SK-N-SH treated with all-trans-retinoic acid at 6 μM for 48 hours (cell line): Measurements from ENCODE around the gene TBCCD1.

Source experiments
- ATAC-seq: fragments of 200-7000 bp; cut with Tn5 transposase; 3 replicates; pipeline ENCODE4 v1.9.1; 2020; ENCODE audit warnings: mild to moderate bottlenecking, moderate library complexity
- ARNTL ChIP-seq: fragments of 450-650 bp; formaldehyde crosslinking; IDR thresholded peaks from 2 replicates; pipeline ENCODE4 v1.5.0; 2020; ENCODE audit warnings: low read depth, mild to moderate bottlenecking, moderate library complexity, borderline replicate concordance
- BACH2 ChIP-seq: fragments of 250-450 bp; sonication (Bioruptor Pico); IDR thresholded peaks from 2 replicates; pipeline ENCODE4 v1.9.0; 2021; ENCODE audit warnings: mild to moderate bottlenecking, borderline replicate concordance
- CREB5 ChIP-seq: fragments of 250-450 bp; sonication (Bioruptor Pico); IDR thresholded peaks from 2 replicates; pipeline ENCODE4 v1.5.1; 2020; ENCODE audit warnings: low read depth, mild to moderate bottlenecking, moderate library complexity
- CSDC2 ChIP-seq: fragments of 250-450 bp; sonication (Bioruptor Pico); IDR thresholded peaks from 2 replicates; pipeline ENCODE4 v1.5.0; 2020; ENCODE audit warnings: mild to moderate bottlenecking, moderate library complexity
- CSRNP3 ChIP-seq: fragments of 250-450 bp; sonication (Bioruptor Pico); IDR thresholded peaks from 2 replicates; pipeline ENCODE4 v1.5.1; 2021; ENCODE audit warnings: mild to moderate bottlenecking, moderate library complexity
- ESRRG ChIP-seq: fragments of 250-450 bp; sonication (Bioruptor Pico); IDR thresholded peaks from 2 replicates; pipeline ENCODE4 v1.6.1; 2021; ENCODE audit warnings: mild to moderate bottlenecking
- GLIS3 ChIP-seq: fragments of 250-450 bp; sonication (Bioruptor Pico); IDR thresholded peaks from 2 replicates; pipeline ENCODE4 v1.5.0; 2020; ENCODE audit warnings: mild to moderate bottlenecking, moderate library complexity
- ISL1 ChIP-seq: fragments of 250-450 bp; sonication (Bioruptor Pico); IDR thresholded peaks from 2 replicates; pipeline ENCODE4 v2.1.2; 2022; ENCODE audit warnings: mild to moderate bottlenecking, moderate library complexity
- OSR1 ChIP-seq: fragments of 250-450 bp; sonication (Bioruptor Pico); IDR thresholded peaks from 2 replicates; pipeline ENCODE4 v1.8.0; 2022; ENCODE audit warnings: moderate library complexity, mild to moderate bottlenecking, inconsistent platforms
- PPARA ChIP-seq: fragments of 250-450 bp; sonication (Bioruptor Pico); IDR thresholded peaks from 2 replicates; pipeline ENCODE4 v1.5.0; 2020; ENCODE audit warnings: mild to moderate bottlenecking, borderline replicate concordance
- RARB ChIP-seq: fragments of 250-450 bp; sonication (Bioruptor Pico); IDR thresholded peaks from 2 replicates; pipeline ENCODE4 v1.8.0; 2021; ENCODE audit warnings: mild to moderate bottlenecking, moderate library complexity
- SNAI2 ChIP-seq: fragments of 250-450 bp; sonication (Bioruptor Pico); IDR thresholded peaks from 2 replicates; pipeline ENCODE4 v1.5.0; 2020; ENCODE audit warnings: mild to moderate bottlenecking, moderate library complexity
- TCF4 ChIP-seq: fragments of 250-450 bp; sonication (Bioruptor Pico); IDR thresholded peaks from 2 replicates; pipeline ENCODE4 v1.8.0; 2021; ENCODE audit warnings: mild to moderate bottlenecking, moderate library complexity, borderline replicate concordance
- TOX ChIP-seq: fragments of 250-450 bp; sonication (Bioruptor Pico); IDR thresholded peaks from 2 replicates; pipeline ENCODE4 v1.8.0; 2021; ENCODE audit warnings: mild to moderate bottlenecking, moderate library complexity, borderline replicate concordance
- ZFP3 ChIP-seq: fragments of 250-450 bp; sonication (Bioruptor Pico); IDR thresholded peaks from 2 replicates; pipeline ENCODE4 v1.5.0; 2020; ENCODE audit warnings: mild to moderate bottlenecking, moderate library complexity
- ZFP30 ChIP-seq: fragments of 450-650 bp; formaldehyde crosslinking; IDR thresholded peaks from 2 replicates; pipeline ENCODE4 v1.5.0; 2022; ENCODE audit warnings: mild to moderate bottlenecking, moderate library complexity
- ZNF565 ChIP-seq: fragments of 450-650 bp; formaldehyde crosslinking; conservative IDR thresholded peaks from 2 replicates; pipeline ENCODE4 v1.5.0; 2020; ENCODE audit warnings: low read depth, mild to moderate bottlenecking, moderate library complexity
- ZNF70 ChIP-seq: fragments of 450-650 bp; formaldehyde crosslinking; IDR thresholded peaks from 2 replicates; pipeline ENCODE4 v1.5.0; 2020; ENCODE audit warnings: mild to moderate bottlenecking, moderate library complexity
- ZNF8 ChIP-seq: fragments of 450-650 bp; formaldehyde crosslinking; IDR thresholded peaks from 2 replicates; pipeline ENCODE4 v1.5.0; 2020; ENCODE audit warnings: mild to moderate bottlenecking, moderate library complexity
- TF ChIP-seq, protein P1 (sequence below): fragments of 250-450 bp; sonication (Bioruptor Pico); IDR thresholded peaks from 2 replicates; pipeline ENCODE4 v1.8.0; 2021; ENCODE audit warnings: low read depth, mild to moderate bottlenecking, moderate library complexity, borderline replicate concordance
- TF ChIP-seq, protein P2 (sequence below): fragments of 250-450 bp; sonication (Bioruptor Pico); IDR thresholded peaks from 2 replicates; pipeline ENCODE4 v1.5.0; 2020; ENCODE audit warnings: mild to moderate bottlenecking, moderate library complexity
- TF ChIP-seq, protein P3 (sequence below): fragments of 250-450 bp; sonication (Bioruptor Pico); IDR thresholded peaks from 2 replicates; pipeline ENCODE4 v1.8.0; 2020; ENCODE audit warnings: mild to moderate bottlenecking, moderate library complexity, borderline replicate concordance

Gene TBCCD1

DNA sequence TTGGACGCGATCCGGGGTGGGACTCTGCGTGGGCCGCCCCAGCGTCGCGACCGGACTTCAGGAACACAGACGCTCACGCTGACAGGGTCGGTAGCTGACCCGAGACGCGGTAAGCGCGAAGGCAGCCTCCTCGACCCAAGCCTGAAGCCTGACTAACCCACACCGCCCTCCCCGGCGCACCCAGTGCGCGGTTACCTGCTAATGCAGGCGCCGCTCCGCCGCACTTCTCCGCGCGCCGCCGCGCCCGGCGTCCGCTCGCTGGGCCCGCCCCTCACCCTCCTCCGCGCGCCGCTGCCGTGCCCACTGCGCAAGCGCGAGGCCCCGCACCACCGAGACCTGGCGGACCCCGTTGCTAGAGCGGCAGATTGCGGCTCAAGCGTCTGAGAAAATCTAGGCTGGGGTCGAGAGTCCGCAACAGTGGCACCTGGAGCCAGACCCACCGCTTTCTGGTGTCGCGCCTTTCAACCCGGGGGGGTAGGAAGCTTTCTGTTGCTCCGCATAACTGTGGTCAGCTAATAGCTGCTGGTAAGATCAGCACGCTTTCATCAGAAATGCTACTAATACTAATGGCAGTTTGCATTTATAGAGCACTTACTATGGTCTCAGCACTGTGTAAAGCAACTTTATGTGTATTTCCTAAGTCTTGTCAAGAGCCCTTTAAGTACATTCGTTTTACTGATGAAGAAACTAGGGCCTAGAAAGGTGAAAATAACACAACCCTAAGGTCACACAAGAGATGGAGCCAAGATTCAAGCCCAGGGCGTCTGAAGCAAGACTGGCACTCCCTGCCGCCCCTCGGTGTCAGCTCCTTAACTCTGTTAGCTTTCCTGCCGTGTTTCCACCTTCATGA is at the start of gene TBCCD1:
TBCCD1 (minus strand) TSS at position 268 of the 850 bp plus-strand sequence. CDS start 3,010 bp downstream, outside the sequence.
- TF ChIP-seq, protein P1, sequence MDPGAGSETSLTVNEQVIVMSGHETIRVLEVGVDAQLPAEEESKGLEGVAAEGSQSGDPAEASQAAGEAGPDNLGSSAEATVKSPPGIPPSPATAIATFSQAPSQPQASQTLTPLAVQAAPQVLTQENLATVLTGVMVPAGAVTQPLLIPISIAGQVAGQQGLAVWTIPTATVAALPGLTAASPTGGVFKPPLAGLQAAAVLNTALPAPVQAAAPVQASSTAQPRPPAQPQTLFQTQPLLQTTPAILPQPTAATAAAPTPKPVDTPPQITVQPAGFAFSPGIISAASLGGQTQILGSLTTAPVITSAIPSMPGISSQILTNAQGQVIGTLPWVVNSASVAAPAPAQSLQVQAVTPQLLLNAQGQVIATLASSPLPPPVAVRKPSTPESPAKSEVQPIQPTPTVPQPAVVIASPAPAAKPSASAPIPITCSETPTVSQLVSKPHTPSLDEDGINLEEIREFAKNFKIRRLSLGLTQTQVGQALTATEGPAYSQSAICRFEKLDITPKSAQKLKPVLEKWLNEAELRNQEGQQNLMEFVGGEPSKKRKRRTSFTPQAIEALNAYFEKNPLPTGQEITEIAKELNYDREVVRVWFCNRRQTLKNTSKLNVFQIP (CRISPR knock-in tag) = no peak
- TF ChIP-seq ZNF565 (CRISPR knock-in tag) (no peak), CSRNP3 (CRISPR knock-in tag) (no peak), ESRRG (CRISPR knock-in tag) (no peak), PPARA (CRISPR knock-in tag) (no peak), ZFP3 (CRISPR knock-in tag) (0 out of 2 replicates have a peak, but pooled peaks have one; percentile 28), SNAI2 (no peak), RARB (no peak), ISL1 (CRISPR knock-in tag) (no peak), ARNTL (no peak), OSR1 (CRISPR knock-in tag) (no peak), CREB5 (CRISPR knock-in tag) (no peak), ZNF70 (CRISPR knock-in tag) (no peak)
- TF ChIP-seq, protein P2, sequence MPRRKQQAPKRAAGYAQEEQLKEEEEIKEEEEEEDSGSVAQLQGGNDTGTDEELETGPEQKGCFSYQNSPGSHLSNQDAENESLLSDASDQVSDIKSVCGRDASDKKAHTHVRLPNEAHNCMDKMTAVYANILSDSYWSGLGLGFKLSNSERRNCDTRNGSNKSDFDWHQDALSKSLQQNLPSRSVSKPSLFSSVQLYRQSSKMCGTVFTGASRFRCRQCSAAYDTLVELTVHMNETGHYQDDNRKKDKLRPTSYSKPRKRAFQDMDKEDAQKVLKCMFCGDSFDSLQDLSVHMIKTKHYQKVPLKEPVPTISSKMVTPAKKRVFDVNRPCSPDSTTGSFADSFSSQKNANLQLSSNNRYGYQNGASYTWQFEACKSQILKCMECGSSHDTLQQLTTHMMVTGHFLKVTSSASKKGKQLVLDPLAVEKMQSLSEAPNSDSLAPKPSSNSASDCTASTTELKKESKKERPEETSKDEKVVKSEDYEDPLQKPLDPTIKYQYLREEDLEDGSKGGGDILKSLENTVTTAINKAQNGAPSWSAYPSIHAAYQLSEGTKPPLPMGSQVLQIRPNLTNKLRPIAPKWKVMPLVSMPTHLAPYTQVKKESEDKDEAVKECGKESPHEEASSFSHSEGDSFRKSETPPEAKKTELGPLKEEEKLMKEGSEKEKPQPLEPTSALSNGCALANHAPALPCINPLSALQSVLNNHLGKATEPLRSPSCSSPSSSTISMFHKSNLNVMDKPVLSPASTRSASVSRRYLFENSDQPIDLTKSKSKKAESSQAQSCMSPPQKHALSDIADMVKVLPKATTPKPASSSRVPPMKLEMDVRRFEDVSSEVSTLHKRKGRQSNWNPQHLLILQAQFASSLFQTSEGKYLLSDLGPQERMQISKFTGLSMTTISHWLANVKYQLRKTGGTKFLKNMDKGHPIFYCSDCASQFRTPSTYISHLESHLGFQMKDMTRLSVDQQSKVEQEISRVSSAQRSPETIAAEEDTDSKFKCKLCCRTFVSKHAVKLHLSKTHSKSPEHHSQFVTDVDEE (CRISPR knock-in tag) = peak; percentile 14; the same call in 1 of the 2 replicates
- ATAC-seq = peak; percentile 70

- ATAC-seq = no peak
- TF ChIP-seq ZFP30 (CRISPR knock-in tag) (no peak), ZNF8 (no peak), CSRNP3 (CRISPR knock-in tag) (no peak), CREB5 (CRISPR knock-in tag) (no peak), CSDC2 (no peak), SNAI2 (no peak), PPARA (CRISPR knock-in tag) (no peak), RARB (no peak), GLIS3 (CRISPR knock-in tag) (no peak), BACH2 (CRISPR knock-in tag) (no peak), ZNF70 (CRISPR knock-in tag) (no peak), ZNF565 (CRISPR knock-in tag) (no peak), TCF4 (CRISPR knock-in tag) (no peak), TOX (CRISPR knock-in tag) (no peak), ESRRG (CRISPR knock-in tag) (no peak)
- TF ChIP-seq, protein P2 (CRISPR knock-in tag) = no peak
- TF ChIP-seq, protein P3, sequence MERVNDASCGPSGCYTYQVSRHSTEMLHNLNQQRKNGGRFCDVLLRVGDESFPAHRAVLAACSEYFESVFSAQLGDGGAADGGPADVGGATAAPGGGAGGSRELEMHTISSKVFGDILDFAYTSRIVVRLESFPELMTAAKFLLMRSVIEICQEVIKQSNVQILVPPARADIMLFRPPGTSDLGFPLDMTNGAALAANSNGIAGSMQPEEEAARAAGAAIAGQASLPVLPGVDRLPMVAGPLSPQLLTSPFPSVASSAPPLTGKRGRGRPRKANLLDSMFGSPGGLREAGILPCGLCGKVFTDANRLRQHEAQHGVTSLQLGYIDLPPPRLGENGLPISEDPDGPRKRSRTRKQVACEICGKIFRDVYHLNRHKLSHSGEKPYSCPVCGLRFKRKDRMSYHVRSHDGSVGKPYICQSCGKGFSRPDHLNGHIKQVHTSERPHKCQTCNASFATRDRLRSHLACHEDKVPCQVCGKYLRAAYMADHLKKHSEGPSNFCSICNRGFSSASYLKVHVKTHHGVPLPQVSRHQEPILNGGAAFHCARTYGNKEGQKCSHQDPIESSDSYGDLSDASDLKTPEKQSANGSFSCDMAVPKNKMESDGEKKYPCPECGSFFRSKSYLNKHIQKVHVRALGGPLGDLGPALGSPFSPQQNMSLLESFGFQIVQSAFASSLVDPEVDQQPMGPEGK (CRISPR knock-in tag) = no peak
- TF ChIP-seq, all 23 proteins: peak for 0
Observed at GRCh38 chr3:186616299-186616617, 49.1 kb upstream of the TBCCD1 start.
